NCI-H2196 treated with DMSO at 0.1 percent for 48 hours (cell line): ENCODE results near the gene MBD3L5.
A peak's percentile ranks its signal among the peaks of the same experiment; 100 is the strongest.
"Not testable (repeated sequence)": the region's sequence is repeated elsewhere in the genome, so short reads cannot be mapped to it uniquely, and the experiment has no call there.

Experiments
- DNase-seq: peaks from one replicate; lab custom pipeline; 2025; ENCODE audit not compliant: unreplicated experiment; lab: John Stamatoyannopoulos, UW

MBD3L5 gene

GRCh38 chr19:7051421-7051820 is 21.0 kb downstream of the MBD3L5 start:
- DNase-seq = not testable (repeated sequence)

DNA sequence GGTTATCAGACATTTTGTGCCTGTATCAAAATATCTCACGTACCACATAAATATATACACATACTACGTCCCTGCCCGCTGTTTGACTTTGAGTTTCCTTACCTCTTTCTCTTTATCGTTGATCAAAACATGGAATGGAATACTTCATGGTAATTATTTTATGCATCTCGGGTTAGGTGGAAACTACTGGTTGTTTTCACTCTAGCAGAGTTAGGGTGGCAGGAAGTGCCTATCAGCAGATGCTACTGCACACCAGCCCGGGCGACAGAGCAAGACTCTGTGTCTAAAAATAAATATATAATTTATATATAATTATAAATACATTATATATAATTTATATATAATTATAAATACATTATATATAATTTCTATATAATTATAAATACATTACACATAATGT is 22.5 kb downstream of the MBD3L5 start:
- DNase-seq = not testable (repeated sequence)

DNA sequence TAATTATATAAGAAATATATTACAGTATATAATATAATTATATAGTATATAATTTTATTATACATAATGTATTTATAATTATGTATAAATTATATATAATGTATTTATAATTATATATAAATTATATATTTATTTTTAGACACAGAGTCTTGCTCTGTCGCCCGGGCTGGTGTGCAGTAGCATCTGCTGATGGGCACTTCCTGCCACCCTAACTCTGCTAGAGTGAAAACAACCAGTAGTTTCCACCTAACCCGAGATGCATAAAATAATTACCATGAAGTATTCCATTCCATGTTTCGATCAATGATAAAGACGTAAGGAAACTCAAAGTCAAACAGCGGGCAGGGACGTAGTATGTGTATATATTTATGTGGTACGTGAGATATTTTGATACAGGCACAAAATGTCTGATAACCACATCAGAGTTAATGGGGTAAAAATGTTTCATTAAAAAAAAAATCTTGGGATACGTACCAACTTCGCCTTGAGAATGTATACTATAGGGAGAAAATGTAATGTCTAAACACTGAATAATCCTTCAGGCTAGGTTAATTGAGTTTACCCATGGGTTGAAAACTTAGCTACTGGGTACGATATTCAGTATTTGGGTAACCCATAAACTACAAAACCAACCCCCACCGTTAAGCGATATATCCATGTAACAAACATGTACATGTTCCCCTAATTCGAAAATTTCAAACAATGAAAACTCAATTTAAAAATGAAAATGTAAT is 24.4 kb downstream of the MBD3L5 start:
- DNase-seq = not testable (repeated sequence)

- not testable (repeated sequence) for DNase-seq
Observed at GRCh38 chr19:7055679-7056078, 25.3 kb downstream of the MBD3L5 start.

DNA sequence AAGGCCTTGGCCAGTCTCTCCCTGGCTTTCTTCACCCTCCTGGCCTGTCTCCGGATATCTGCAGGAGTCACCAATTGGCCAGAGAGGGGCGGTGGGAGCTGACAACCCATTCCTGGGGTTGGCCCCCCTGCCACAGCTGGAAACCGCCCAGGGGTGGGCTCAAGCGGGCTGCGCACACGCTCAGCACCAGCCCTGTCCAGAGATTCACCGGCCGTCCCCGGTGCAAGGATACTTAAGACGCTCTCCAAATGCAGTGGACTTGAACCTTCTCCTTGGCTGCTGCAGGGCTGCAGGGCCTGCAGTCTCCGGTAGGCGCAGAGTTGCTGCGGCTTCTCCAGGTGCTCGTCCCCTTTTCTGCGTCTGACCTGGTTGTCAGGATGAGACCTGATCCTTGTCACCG is 26.0 kb downstream of the MBD3L5 start:
- DNase-seq = not testable (repeated sequence)

- DNase-seq = not testable (repeated sequence)
Observed at GRCh38 chr19:7058576-7058975, 28.2 kb downstream of the MBD3L5 start, which contains the start of gene MBD3L3. Gene MBD3L3 (minus strand): TSS chr19:7058676. CDS start chr19:7058605, 71 bp downstream.

DNA sequence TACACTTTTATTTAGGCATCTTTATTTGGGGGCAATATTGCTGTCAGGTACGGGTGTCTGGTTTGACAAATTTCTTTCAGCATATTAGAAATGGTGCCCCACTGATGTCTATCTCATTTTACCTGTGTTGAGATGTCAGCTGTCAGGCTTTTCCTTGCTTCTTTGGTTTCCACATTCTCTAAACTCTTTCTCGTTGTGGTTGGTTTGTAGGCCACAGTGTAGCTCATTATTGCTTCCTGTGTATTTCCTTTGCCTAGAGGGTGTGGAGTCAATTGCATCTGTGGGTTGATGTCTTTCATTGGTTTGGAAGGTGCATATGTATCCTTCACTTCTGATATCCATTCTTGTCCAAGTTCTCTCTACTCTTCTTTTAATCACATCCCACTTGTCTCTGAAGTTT is 29.6 kb downstream of the MBD3L5 start:
- not testable (repeated sequence) for DNase-seq

- no peak for DNase-seq
Observed at GRCh38 chr19:7063339-7063738, 33.0 kb downstream of the MBD3L5 start.

- no peak for DNase-seq
Observed at GRCh38 chr19:7063764-7064418, 33.5 kb downstream of the MBD3L5 start.

DNA sequence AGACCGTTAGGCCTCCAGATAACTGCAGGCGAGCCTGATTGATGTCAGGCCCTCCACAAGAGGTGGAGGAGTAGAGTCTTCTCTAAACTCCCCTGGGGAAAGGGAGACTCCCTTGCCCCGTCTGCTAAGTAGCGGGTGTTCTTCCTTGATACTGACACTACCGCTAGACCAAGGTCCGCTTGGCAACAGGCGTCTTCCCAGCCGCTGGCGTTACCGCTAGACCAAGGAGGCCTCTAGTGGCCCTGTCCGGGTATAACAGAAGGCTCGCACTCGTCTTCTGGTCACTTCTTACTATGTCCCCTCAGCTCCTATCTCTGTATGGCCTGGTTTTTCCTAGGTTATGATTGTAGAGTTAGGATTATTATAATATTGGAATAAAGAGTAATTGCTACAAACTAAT is 36.7 kb downstream of the MBD3L5 start:
- not testable (repeated sequence) for DNase-seq

DNA sequence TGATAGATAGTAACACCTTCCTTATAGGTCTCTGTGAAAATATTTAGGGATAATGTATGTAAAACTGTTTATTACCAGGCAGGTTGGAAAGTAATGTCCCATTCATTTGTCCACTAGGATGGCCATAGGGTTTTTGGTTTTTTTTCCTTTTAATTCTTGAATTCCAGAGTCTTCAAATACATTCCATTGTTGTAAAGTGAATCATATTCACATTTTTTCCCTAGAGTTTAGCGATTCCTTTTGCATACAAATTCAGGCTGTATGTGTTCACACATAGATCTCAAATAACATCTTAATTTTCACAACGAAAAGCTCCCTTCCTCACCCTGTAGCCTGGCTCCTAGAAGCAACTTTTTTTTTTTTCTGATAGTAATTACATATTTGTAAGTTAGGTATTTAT is 37.3 kb downstream of the MBD3L5 start:
- no peak for DNase-seq

- no peak for DNase-seq
Observed at GRCh38 chr19:7068599-7068998, 38.2 kb downstream of the MBD3L5 start.

DNA sequence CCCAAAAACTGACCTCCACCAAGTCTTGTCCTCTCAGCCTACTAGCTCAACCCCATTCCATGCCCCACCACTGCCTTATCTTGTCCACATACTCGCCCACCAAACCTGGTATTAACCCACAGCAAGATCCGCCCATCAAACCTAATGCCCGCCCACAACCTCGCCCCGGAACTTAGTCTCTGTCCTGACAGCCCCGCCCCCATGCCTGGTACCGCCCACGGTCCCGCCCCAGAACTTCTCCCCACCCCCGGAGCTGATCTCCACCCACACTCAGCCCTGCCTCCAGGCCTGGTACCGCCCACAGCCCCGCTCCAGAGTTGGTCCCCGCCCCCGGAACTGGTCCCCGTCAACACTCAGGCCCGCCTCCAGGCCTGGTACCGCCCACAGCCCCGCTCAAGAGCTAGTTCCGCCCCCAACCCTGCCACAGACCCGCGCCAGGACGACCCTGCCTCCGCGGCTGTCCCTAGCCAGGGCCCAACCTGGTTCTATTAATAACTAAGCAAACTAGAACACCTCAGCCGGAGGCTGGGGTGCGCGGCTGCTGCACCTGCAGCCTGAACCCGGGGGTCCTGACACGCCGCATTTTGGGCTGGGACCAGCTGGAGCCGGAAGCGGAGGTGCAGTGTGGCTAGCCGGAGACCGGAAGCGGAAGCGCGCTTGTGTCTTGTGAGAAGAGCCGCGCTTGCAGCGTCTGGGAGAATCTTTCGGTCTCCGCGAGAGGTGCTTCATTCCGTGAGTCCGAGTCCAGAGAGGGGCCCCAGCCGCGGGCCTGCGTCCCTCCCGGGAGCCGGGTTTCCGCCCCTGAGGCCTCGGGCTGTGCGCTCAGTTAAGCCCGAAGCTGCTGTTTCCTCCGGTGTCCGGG is 38.9 kb downstream of the MBD3L5 start, which contains the start of gene ZNF557:
TSS of gene ZNF557 (plus strand) at position 662 of the 862 bp plus-strand sequence. CDS start 5,372 bp downstream, outside the sequence.
- DNase-seq = peak; percentile 89

DNA sequence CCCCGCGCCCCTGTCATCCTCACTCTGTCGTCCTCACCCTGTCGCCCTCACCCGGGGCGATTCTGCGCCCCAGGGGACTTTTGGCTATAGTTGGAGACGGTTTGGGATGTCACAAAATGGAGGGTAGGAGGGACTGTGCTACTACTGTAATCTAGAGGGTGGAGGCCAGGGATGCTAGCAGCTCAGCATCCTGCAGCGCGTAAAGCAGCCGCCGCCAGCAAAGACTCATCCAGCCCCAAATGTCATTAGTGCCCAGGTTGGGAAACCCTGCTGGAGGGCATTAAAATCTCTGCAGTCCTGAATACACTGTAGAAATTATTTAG is 39.5 kb downstream of the MBD3L5 start:
- no peak for DNase-seq

DNA sequence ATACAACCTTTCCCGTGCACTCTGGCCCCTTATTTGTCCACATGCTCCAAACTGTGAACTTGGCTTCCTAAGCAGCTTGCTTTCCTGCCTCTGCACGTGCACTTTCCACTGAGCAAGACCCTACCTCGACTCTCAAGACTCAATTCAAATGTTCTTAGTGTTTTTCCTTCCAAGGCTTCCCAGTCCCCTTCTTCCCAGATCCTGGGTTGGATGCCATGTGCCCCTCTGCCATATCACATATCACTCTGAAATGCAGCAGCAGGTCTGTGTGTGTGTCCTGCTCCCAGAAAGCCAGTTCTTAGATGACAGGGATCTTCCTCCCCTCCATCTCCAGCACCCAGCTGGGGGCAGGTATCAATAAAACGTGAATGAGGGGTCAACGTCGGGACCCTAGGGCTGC is 42.2 kb downstream of the MBD3L5 start:
- DNase-seq = no peak

DNA sequence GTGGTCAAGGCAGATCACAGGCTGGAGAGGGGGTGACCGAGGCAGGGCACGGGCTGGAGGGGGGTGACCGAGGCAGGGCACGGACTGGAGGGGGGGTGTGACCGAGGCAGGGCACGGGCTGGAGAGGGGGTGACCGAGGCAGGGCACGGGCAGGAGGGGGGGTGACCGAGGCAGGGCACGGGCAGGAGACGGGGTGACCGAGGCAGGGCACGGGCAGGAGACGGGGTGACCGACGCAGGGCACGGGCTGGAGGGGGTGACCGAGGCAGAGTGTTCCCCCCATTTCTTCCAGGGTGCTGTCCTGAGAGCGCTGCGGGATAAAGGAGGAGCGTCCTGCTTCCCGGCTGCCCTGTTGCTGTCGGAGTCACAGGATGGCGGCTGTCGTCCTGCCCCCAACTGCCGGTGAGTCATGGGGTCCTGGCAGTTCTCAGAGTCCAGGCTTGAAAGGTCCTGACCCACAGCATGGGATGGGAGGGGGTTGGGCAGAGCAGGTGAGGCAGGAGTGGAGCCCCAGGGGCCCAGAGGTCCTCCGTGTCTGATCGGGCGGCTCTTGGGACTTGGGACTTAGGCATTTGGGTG is 44.4 kb downstream of the MBD3L5 start:
- DNase-seq = no peak

DNA sequence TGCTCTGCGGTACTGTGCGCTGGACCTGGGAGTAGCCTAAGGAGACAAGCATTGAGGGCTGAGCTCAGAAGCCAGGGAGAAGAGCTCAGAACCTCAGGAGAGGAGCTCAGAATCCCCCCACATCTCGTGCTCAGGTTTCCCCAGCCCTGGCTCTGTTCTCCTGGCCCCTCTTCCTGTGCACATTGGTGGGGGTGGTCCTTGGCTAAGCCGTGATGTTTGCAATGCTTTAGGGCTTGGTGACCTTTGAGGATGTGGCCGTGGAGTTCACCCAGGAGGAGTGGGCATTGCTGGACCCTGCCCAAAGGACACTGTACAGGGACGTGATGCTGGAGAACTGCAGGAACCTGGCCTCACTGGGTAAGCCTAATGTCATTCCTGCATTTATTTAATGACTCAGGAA is 45.8 kb downstream of the MBD3L5 start:
- DNase-seq = no peak

- DNase-seq = no peak
Observed at GRCh38 chr19:7078008-7078407, 47.6 kb downstream of the MBD3L5 start.
